SK-N-SH (cell line): ENCODE results near the gene APOO. TPM values are rescaled to one million over a fixed set of nuclear protein-coding genes. Genes with fewer than 3 reads are reported as not detected.

Experiments used
- CTCF ChIA-PET: fragments of 300-600, 350-600 bp; formaldehyde crosslinking; extraction: SDS; loops from one replicate; lab custom pipeline; 2021; lab: Yijun Ruan, JAX
- POLR2A ChIA-PET: fragments of 350-600 bp; sonication (Branson Sonifier 250); formaldehyde crosslinking; extraction: SDS; loops from one replicate; lab custom pipeline; 2020; ENCODE audit warnings: antibody characterized with exemption, inconsistent platforms; lab: Yijun Ruan, JAX
- DNase-seq: peaks from one replicate; pipeline ENCODE4 v3.0.0; 2012
- H2AFZ ChIP-seq: fragments of 200-600 bp; sonication (generic); 2 replicates; pipeline ENCODE4 v1.8.1; 2016; ENCODE audit warnings: antibody characterized with exemption, mild to moderate bottlenecking, low read depth
- H3F3A ChIP-seq: fragments of 200-600 bp; sonication (generic); replicated peaks from 2 replicates; pipeline ENCODE3; 2016; ENCODE audit warnings: antibody characterized with exemption, mild to moderate bottlenecking; ENCODE audit not compliant: insufficient read depth
- H3K27ac ChIP-seq, 2 experiments: fragments of 200-500 bp in 1 of 2; fragments of 200-600 bp in 1 of 2; sonication (Bioruptor generic) in 1 of 2; sonication (generic), shearing (Covaris generic) in 1 of 2; 2 replicates each; pipeline versions ENCODE4 v1.5.1 to v1.6.1; 2014 to 2016; ENCODE audit warnings: low read depth in 2 of 2, inconsistent platforms in 1 of 2, low read length in 1 of 2, mild to moderate bottlenecking in 1 of 2, mixed read lengths in 1 of 2
- H3K27me3 ChIP-seq: fragments of 200-600 bp; sonication (generic), shearing (Covaris generic); 2 replicates; pipeline ENCODE4 v1.6.1; 2016; ENCODE audit warnings: mixed run types; ENCODE audit not compliant: insufficient read depth
- H3K36me3 ChIP-seq, 2 experiments: fragments of 200-500 bp in 1 of 2; fragments of 200-600 bp in 1 of 2; sonication (Bioruptor generic) in 1 of 2; sonication (generic) in 1 of 2; replicated peaks in 1 of 2; 2 replicates each; pipeline versions ENCODE3 to v1.5.1; 2014 to 2016; ENCODE audit warnings: low read length in 1 of 2, mild to moderate bottlenecking in 1 of 2; ENCODE audit not compliant: insufficient read depth in 2 of 2, control insufficient read depth in 1 of 2
- H3K4me1 ChIP-seq, 2 experiments: fragments of 200-500 bp in 1 of 2; fragments of 200-600 bp in 1 of 2; sonication (Bioruptor generic) in 1 of 2; sonication (generic), shearing (Covaris generic) in 1 of 2; 2 replicates each; pipeline versions ENCODE4 v1.5.1 to v1.6.1; 2014 to 2016; ENCODE audit warnings: low read depth in 1 of 2, low read length in 1 of 2, mixed run types in 1 of 2; ENCODE audit not compliant: insufficient read depth in 2 of 2, control insufficient read depth in 1 of 2
- H3K4me2 ChIP-seq: fragments of 200-600 bp; sonication (generic), shearing (Covaris generic); 2 replicates; pipeline ENCODE4 v1.6.1; 2017; ENCODE audit warnings: mixed run types
- H3K4me3 ChIP-seq, 2 experiments: fragments of 200-500 bp in 1 of 2; fragments of 200-600 bp in 1 of 2; sonication (Bioruptor generic) in 1 of 2; sonication (generic), shearing (Covaris generic) in 1 of 2; 2 replicates each; pipeline versions ENCODE4 v1.5.1 to v1.8.1; 2014 to 2016; ENCODE audit warnings: low read depth in 2 of 2, inconsistent platforms in 1 of 2, low read length in 1 of 2, mild to moderate bottlenecking in 1 of 2, mixed read lengths in 1 of 2, moderate library complexity in 1 of 2
- H3K79me2 ChIP-seq: fragments of 200-600 bp; sonication (generic); 2 replicates; pipeline ENCODE4 v1.8.1; 2017; ENCODE audit warnings: mild to moderate bottlenecking; ENCODE audit not compliant: insufficient read depth
- H3K9ac ChIP-seq: fragments of 200-600 bp; sonication (generic); 2 replicates; pipeline ENCODE4 v1.6.1; 2017; ENCODE audit warnings: mixed run types
- H3K9me2 ChIP-seq: fragments of 200-600 bp; sonication (generic); 2 replicates; pipeline ENCODE4 v1.6.1; 2017; ENCODE audit warnings: mixed run types
- H3K9me3 ChIP-seq: fragments of 200-600 bp; sonication (generic); 2 replicates; pipeline ENCODE4 v1.6.1; 2017; ENCODE audit warnings: mixed run types, mild to moderate bottlenecking, moderate library complexity
- H4K20me1 ChIP-seq: fragments of 200-600 bp; sonication (generic); 2 replicates; pipeline ENCODE4 v1.6.1; 2017; ENCODE audit warnings: mild to moderate bottlenecking, mixed run types; ENCODE audit not compliant: insufficient read depth
- CTCF ChIP-seq: fragments of 200-600 bp; sonication (generic); IDR thresholded peaks from 2 replicates; pipeline ENCODE4 v1.6.1; 2017; ENCODE audit warnings: antibody characterized with exemption, mild to moderate bottlenecking, moderate library complexity
- ELF1 ChIP-seq: IDR thresholded peaks from 2 replicates; pipeline ENCODE4 v1.4.0; 2012
- FOXJ3 ChIP-seq: sonication (generic); formaldehyde crosslinking; IDR thresholded peaks from 2 replicates; pipeline ENCODE4 v1.5.1; 2020; ENCODE audit warnings: mild to moderate bottlenecking, missing genetic modification reagents
- FOXM1 ChIP-seq: IDR thresholded peaks from 2 replicates; pipeline ENCODE4 v1.4.0; 2012; ENCODE audit warnings: low read depth, mild to moderate bottlenecking
- GABPA ChIP-seq: IDR thresholded peaks from 2 replicates; pipeline ENCODE4 v1.4.0; 2012; ENCODE audit warnings: low read depth, mild to moderate bottlenecking
- GATA2 ChIP-seq: sonication (generic); formaldehyde crosslinking; IDR thresholded peaks from 2 replicates; pipeline ENCODE4 v1.5.0; 2020; ENCODE audit warnings: mild to moderate bottlenecking, missing genetic modification reagents
- IRF3 ChIP-seq: fragments of 150-350 bp; IDR thresholded peaks from 2 replicates; pipeline ENCODE4 v1.6.1; 2016; ENCODE audit warnings: mild to moderate bottlenecking, low read depth, low read length
- MAX ChIP-seq: IDR thresholded peaks from 2 replicates; pipeline ENCODE4 v1.4.0; 2012; ENCODE audit warnings: low read depth
- MEF2A ChIP-seq: IDR thresholded peaks from 2 replicates; pipeline ENCODE4 v1.4.0; 2012; ENCODE audit warnings: low read depth, borderline replicate concordance
- NFIC ChIP-seq: IDR thresholded peaks from 2 replicates; pipeline ENCODE4 v1.4.0; 2012; ENCODE audit warnings: borderline replicate concordance
- NRF1 ChIP-seq: IDR thresholded peaks from 2 replicates; pipeline ENCODE4 v1.6.1; 2012; ENCODE audit warnings: low read depth, mild to moderate bottlenecking, low read length
- PBX3 ChIP-seq: IDR thresholded peaks from 2 replicates; pipeline ENCODE4; 2012
- POLR2AphosphoS5 ChIP-seq: IDR thresholded peaks from 2 replicates; pipeline ENCODE4 v1.6.1; 2012; ENCODE audit warnings: low read depth, low read length
- RAD21 ChIP-seq: IDR thresholded peaks from 2 replicates; pipeline ENCODE4 v1.6.1; 2012; ENCODE audit warnings: mild to moderate bottlenecking, low read length
- RCOR1 ChIP-seq: fragments of 150-350 bp; IDR thresholded peaks from 2 replicates; pipeline ENCODE4 v1.6.1; 2017; ENCODE audit warnings: antibody characterized with exemption, low read length
- RFX5 ChIP-seq: IDR thresholded peaks from 2 replicates; pipeline ENCODE4 v1.6.1; 2012; ENCODE audit warnings: mild to moderate bottlenecking, improper control_type of control experiment, low read length
- SMC3 ChIP-seq: IDR thresholded peaks from 2 replicates; pipeline ENCODE4 v1.6.1; 2012; ENCODE audit warnings: low read depth, low read length, improper control_type of control experiment
- YY1 ChIP-seq: IDR thresholded peaks from 2 replicates; pipeline ENCODE4 v1.4.0; 2012; ENCODE audit warnings: low read depth, mild to moderate bottlenecking
- ZBTB33 ChIP-seq: IDR thresholded peaks from 2 replicates; pipeline ENCODE4 v1.4.0; 2012; ENCODE audit warnings: low read depth, borderline replicate concordance
- WGBS: methylation state at CpG from one replicate; pipeline ENCODE4 v1.1.6; 2017; ENCODE audit warnings: low lambda C conversion rate; 5-methylcytosine and 5-hydroxymethylcytosine counted together
- polyA plus RNA-seq, 3 experiments: library from polyadenylated mRNA; depleted of rRNA; stranded (reverse); fragments of >200 nt; gene quantifications; 2 replicates each; pipeline ENCODE4 v1.2.3, GENCODE V29; 2012

APOO gene
- polyA plus RNA-seq, 1 of the 3 experiments (the other 2 are of a cell fraction): 22.0 TPM

- no peak for DNase-seq
- Histone ChIP-seq H3K27ac (no peak overlapping the region), H3K9me3 (no peaks in the 10 kb centered on the region), H3K27me3 (no peaks in the 10 kb centered on the region; the same call in 1 of the 2 replicates), H3K9ac (no peak overlapping the region), H4K20me1 (no peaks in the 10 kb centered on the region), H3K9me2 (no peaks in the 10 kb centered on the region), H3K79me2 (no peaks in the 10 kb centered on the region), H3K36me3 (no peaks in the 10 kb centered on the region), H3K4me2 (no peak overlapping the region), H3K4me1 (no peaks in the 10 kb centered on the region), H3K4me3 (no peak overlapping the region), H3F3A (no peaks in the 10 kb centered on the region), H2AFZ (no peak overlapping the region)
- POLR2A ChIA-PET: no interaction called here
- CTCF ChIA-PET: no interaction called here
- TF ChIP-seq IRF3 (no peak), SMC3 (no peak), RCOR1 (no peak), GABPA (no peak), NFIC (no peak), MEF2A (no peak), ELF1 (no peak), POLR2AphosphoS5 (no peak), RAD21 (no peak), PBX3 (no peak), YY1 (no peak), RFX5 (no peak), FOXM1 (no peak), ZBTB33 (no peak), NRF1 (no peak)
- 52% methylated on average over 4 of the region's 4 CpGs for WGBS
These were observed 46.7 kb upstream of the APOO start for GRCh38 chrX:23954396-23954795.

- Histone ChIP-seq H3K79me2 (no peaks in the 10 kb centered on the region), H3K4me2 (no peak overlapping the region), H3K9me2 (no peaks in the 10 kb centered on the region), H3K9me3 (no peaks in the 10 kb centered on the region), H3K4me1 (no peaks in the 10 kb centered on the region), H3K4me3 (no peak overlapping the region), H4K20me1 (no peaks in the 10 kb centered on the region), H3F3A (no peaks in the 10 kb centered on the region), H3K27me3 (no peaks in the 10 kb centered on the region; the same call in 1 of the 2 replicates), H3K36me3 (no peaks in the 10 kb centered on the region), H3K27ac (no peak overlapping the region), H2AFZ (no peak overlapping the region), H3K9ac (no peak overlapping the region)
- ChIA-PET CTCF (no interaction called here), POLR2A (no interaction called here)
- 0 out of 2 replicates have a peak, but pooled peaks have one; percentile 13 for TF ChIP-seq CTCF
- no peak for TF ChIP-seq RFX5
- TF ChIP-seq FOXJ3 (CRISPR knock-in tag): no peak
- TF ChIP-seq MAX: no peak
- no peak for TF ChIP-seq GATA2 (CRISPR knock-in tag)
- no peak for DNase-seq
- 59% methylated on average over 11 of the region's 11 CpGs for WGBS
These were observed 46.2 kb upstream of the APOO start for GRCh38 chrX:23953908-23954269.
